ENCODE data around the gene TRIM13.
"Not testable (repeated sequence)": the region's sequence is repeated elsewhere in the genome, so short reads cannot be mapped to it uniquely, and the experiment has no call there.

TRIM13 gene, protein sequence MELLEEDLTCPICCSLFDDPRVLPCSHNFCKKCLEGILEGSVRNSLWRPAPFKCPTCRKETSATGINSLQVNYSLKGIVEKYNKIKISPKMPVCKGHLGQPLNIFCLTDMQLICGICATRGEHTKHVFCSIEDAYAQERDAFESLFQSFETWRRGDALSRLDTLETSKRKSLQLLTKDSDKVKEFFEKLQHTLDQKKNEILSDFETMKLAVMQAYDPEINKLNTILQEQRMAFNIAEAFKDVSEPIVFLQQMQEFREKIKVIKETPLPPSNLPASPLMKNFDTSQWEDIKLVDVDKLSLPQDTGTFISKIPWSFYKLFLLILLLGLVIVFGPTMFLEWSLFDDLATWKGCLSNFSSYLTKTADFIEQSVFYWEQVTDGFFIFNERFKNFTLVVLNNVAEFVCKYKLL

DNA sequence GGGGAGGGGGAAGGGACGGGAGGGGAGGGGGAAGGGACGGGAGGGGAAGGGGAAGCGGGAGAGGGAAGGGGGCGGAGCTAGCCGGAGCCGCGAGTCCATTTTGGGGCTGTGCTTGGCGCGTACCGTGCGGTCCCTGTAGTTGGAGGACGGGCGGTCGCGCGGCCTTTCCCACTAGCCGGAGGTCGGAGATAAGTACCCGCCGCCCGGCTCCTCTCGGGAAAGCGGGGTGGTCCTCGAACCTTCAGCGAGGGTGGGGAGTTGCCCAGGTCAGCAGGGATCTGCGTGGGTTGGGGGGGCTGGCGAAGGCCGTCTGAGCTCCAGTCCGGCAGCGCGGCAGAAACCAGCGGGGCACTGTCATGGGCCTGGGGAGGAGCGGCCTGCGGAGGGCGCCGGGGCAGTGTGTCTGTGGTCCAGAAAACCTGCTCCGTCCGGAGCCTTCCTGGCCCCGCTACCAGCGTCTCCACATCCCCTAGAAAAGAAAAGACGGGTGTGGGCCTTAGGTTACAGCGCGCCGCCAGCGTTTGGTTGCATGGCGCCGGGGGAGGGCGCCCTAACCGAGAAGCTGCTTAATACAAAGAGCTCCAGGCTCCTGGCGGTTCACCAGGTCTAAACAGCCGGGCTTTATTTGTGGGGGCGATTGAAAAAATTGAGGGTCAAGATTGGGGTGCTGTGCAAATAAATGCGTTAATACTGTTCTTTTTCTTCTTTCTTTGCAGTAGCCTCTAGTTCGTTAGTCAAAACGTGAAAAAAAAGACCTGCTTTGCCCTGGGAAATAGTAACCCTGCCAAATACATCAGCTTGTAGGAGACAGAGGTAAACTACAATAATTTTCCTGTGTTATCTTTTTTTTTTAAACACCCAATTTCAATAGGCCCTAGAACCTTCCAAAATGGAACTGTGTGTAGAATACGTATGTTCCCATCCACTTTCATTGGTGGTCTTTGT lies at the start of gene TRIM13:
TSS of gene TRIM13 (plus strand) at position 92 of the 945 bp plus-strand sequence. CDS start 14,899 bp downstream, outside the sequence.
- peak; percentile 81 for DNase-seq

DNA sequence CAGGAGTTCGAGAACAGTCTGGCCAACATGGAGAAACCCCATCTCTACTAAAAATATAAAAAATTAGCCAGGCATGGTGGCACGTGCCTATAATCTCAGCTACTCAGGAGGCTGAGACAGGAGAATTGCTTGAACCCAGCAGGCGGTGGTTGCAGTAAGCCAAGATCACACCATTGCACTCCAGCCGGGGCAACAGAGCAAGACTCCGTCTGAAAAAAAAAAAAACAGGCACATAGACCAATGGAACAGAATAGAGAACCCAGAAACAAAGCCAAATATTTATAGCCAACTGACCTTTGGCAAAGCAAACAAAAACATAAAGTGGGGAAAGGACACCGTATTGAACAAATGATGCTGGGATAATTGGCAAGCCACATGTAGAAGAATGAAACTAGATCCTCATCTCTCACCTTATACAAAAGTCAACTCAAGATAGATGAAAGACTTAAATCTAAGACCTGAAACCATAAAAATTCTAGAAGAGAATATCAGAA lies 48.0 kb upstream of the TRIM13 start:
- not testable (repeated sequence) for DNase-seq

DNA sequence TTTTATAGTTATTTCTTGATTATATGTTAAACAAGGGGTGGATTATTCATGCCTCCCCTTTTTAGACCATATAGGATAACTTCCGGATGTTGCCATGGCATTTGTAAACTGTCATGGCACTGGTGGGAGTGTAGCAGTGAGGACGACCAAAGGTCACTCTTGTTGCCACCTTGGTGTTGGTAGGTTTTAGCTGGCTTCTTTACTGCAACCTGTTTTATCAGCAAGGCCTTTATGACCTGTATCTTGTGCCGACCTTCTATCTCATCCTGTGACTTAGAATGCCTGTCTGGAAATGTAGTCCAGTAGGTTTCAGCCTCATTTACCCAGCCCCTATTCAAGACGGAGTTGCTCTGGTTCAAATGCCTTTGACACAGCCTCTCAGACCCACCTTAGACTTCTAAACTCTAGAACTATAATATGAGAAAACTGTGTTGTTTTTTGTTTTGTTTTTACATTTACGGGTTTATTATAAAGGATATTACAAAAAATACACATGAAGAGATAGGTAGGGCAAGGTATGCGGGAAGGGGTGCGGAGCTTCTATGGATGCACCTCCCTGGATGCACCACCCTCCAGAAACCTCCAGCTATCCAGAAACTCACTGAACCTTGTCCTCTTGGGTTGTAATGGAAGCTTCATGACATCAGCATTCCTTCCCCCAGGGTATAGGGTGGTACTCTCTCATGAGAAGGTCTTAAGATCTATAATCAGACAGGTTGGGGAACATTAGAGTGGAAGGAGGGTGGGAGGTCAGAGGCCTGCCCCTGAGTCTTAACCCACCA lies 44.9 kb upstream of the TRIM13 start:
- DNase-seq, result no peak

DNA sequence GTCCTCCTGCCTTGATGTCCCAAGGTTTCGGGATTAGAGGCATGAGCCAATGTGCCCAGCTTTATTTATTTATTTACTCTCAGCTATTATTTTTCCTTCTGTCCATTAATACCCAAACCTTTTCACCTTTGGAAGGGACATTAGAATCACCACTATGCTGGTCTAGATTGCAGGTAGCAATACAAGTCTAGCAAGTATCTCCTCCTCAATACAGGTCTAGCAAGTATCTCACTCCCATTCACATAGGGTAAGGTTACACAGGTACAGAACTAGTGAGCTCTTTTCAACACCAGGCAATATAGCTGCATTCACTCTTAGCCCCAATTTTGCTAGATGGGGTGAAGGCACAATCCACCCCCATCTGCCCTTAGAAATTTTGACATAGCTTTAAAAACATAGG lies 43.3 kb upstream of the TRIM13 start:
- DNase-seq, result no peak

DNA sequence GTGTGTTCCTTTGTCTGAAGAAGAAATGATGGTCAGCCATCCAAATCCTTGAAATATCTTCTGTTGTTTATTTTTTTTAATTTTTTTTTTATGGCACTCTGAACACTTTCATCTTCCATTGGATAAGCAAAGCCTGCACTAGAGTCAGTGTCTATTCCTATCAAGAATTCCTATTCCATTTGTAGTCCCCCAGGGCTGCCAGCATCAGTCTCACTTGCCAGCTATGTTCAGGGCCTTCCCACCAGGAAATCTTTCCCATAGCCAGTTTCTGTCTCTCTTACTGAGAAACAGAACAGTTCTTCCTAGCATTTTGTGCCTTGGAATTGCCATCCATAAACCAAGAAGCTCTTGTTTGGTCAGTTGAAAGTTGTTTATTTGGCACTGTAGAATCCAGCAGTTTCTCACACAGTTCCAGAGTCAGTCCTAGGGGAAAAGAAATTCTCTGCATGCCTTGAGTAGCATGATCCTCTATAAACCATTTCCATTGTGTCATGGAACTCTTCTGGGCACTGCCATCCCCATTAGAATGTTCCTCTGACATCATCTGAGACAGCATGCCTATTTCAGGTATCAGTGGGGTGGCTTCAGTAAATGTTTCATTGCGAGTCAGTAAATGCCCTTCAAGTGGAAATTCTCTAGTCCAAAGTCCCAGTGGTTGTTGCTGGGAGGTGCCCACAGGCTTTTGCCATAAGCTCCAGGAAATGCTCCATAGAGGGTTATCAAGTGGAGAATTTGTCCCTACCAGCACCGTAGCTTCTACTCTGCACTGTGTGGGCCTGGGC lies 42.0 kb upstream of the TRIM13 start:
- no peak for DNase-seq

DNA sequence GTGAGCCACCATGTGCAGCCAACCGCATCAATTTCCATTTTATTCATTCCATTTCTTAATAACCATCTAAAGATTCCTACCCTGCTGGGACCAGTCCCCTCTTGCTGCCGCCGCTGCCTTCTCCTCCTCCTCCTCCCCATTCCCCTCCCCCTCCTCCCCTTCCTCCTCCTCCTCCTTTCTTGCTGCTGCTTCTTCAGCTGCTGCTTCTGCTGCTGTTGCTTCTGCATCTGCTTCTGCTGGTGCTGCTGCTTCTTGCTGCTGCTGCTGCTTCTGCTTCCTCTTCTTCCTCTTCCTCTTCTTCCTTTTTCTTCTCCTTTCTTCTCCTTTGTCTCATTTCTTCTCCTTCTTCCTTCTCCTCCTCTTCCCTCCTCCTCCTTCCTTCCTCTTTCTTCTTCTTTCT lies 40.7 kb upstream of the TRIM13 start:
- DNase-seq, result no peak

DNA sequence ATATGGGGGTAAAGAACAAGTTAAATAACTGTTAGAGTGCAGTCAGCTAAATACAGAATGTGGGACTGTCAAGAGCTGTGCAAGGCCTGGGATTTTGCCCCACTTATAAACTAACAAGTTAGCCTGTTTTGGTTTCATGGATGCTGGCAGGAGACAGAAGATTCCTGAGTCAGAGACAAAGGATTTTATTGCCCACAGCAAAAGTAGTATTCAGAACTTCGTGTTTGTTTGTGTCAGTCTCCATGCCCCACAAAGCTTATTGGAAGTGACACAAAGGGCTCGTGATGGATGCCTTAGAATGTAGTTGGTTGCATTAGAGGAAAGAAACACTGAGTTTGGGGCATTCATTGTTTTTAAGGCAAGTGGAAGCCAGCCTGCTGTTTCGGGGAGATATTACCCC lies 38.5 kb upstream of the TRIM13 start:
- DNase-seq, result no peak

DNA sequence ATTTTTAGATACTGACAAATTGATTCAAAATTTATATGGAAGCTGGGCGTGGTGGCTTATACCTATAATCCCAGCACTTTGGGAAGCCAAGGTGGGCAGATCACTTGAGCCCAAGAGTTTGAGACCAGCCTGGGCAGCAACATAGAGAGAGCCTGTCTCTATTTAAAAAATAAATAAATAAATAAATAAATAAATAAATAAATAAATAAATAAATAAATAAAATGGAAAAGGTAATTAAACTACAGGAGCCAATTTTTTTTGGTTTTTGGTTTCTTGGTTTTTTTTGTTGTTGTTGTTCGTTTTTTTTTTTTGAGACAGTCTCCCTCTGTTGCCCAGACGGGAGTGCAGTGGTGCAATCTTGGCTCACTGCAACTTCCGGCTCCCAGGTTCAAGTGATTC lies 29.4 kb upstream of the TRIM13 start:
- DNase-seq, result no peak

DNA sequence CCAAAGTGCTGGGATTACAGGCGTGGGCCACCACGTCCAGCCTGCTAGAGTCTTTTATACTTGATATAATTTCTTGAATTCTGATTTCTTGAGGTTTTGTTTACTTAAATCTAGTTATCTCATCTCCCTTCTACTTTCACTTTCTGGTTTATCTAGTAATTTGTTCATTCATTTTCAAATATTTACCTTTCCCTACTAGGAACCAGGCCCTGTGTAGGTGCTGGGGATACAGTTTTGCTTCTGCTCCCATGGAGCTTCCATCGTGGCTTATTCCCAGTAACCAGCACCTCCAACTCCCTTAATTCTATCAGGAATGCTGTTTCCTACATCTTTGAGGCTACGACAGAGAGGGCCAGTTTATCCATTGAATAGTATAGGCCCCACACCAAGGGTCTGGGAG lies 24.1 kb upstream of the TRIM13 start:
- no peak for DNase-seq

DNA sequence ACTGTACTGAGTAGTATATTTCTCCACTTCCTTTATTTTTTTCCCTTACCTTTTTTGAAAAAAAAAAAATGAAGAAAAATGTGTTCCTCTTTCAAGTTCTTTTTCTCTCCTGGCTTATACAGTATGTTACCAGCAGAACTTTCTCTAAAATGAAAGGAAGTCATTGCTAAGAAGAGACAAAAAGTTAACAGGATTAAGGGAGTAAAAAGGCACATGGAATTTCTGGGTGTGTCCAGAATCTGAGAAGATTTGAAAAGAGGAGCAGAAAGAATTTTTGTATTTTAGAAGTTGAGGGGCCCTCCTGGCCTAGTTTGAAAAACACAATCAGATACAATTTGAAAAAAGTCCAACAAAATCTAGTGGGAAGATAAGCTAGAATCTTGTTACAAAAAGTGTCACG lies 21.0 kb upstream of the TRIM13 start:
- DNase-seq, result no peak

DNA sequence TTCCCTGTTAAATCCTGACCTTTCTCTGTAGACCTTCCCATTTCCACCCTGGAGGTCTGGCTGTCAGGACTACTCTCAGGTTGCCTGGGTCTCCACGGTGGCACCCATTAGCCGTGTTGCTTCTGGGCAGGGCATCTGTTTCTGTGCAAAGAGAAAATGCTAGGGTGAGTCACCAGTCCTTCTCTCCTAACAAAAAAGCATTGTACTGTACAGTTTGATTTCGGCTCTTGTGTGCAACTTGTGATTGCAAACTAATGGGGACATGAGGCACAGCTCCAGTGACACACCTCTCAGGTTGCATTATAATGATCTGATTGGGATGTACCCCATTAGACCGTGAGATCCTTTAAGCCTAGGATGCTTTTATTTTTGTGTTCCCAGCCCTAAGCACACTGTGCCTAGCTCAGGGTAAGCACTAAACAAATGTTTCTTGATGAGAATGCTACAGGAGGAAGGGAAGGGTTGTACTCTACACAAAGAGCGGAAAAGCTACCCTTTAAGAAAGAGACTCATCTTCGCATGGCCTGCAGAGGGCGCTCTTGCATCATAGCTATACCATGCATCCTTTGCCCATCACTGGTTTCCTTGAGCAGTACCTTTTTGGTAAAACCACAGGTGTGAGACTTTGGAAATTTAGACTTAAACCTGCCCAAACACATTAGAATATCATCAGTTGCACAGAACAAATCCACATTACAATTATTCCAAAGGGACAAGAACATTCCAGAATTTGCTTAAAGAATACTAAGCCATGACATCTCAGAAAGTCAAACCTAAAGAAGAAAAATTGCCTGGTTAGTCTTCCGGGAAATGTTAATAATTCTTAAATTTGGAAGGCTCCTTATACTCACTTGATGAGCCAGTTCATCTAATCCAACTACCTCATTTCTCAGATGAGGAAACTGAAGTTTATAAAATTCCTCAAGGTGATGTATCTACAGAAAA lies 20.3 kb upstream of the TRIM13 start:
- DNase-seq, result peak; percentile 76

DNA sequence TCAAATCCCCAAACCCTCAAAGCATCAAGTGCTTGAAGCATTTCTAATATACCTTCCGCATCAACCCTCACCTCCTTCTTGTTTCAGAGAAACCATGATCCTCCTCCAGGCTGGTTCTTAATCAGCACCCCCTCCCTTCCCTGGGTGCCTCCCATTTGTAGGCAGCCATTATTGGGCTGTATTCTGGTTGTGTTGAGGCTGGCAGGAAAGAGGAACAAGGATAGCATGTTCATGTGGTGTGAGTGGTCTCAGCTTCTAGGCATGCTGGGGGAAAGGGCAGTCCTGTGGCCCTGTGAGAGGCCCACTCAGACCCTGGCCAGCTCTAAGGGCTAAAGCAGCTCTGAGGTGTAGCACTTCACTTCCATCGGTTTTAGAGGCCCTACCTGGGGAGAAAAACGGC lies 18.9 kb upstream of the TRIM13 start:
- no peak for DNase-seq

DNA sequence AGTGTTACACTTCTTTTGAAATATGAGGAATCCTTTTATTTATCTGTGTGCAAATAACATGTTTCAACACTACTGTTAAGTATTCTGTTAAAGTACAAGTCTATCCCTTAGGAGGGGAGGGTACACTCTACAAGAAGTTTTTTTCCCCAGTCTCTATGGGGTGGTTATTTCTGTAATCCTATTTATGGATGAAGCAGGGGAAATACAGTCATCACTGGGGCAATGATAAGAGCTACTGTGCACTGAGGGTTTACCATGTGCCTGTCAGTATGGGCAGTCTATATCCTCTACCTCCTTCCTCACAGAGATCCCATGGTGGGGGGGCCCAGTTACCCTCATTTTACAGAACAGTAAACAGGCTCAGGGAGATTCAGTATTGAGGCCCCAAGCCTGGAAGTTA lies 16.6 kb upstream of the TRIM13 start:
- DNase-seq, result no peak

DNA sequence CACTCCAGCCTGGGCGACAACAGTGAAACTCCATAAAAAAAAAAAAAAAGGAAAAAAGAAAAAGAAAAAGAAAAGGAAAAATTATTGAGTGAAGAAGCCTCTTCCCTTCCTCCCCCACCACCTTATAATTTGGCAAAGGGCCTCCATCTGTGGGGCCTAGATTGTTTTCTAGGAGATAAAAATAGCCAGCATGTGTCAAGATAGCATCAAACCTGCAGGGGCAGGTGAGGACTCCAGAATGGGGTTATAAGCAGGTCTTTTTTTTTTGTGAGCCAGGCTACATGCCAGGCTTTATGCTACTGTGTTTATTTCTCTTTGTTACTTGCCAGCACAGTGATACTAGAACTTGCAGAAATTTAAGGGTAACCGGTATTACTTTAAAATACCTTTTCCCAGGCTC lies 11.7 kb upstream of the TRIM13 start:
- no peak for DNase-seq

DNA sequence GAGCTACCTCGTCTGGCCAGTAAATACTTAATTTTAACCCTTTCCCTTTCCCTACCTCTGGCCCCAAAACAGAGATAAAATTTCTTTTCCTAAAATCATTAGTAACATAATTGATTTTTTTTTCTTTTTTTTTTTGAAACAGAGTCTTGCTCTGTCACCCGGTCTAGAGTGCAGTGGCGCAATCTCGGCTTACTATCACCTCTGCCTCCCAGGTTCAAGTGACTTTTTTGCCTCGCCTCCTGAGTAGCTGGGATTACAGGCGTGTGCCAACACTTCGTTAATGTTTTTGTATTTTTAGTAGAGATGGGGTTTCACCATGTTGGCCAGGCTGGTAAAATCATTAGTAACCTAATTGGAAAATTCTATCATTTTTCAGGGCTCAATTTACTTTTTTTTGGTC lies 10.4 kb upstream of the TRIM13 start:
- DNase-seq, result no peak

DNA sequence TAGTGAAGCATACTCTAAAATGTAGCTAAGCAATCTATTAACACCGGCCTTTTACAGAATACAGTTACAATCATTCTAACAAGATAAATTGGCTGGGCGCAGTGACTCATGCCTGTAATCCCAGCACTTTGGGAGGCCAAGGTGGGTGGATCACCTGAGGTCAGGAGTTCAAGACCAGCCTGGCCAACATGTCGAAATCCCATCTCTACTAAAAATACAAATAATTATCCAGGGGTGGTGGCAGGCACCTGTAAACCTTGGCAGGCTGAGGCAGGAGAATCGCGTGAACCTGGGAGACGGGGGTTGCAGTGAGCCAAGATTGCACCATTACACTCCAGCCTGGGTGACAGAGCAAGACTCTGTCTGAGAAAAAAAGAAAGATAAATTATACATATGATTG lies 6.2 kb upstream of the TRIM13 start:
- DNase-seq, result not testable (repeated sequence)

DNA sequence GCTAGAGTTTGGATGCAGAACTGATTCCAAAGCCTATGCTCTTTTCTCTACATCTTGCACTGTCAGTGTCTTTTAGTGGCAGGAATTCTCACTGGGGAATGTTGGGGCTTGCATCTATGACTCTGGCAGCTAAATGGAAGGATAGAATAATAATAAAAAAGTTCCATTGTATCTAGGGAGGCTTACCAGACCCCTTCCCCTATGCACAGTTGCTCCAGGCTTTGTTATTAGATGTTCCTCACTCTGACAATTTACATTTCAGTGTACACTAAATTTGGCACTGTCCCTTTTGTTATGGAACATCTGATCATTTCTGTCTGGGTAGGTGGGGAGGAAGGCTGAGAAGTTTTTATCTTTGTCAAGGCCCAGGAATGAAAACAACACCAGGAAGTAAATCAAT lies 3.7 kb upstream of the TRIM13 start:
- DNase-seq, result no peak

DNA sequence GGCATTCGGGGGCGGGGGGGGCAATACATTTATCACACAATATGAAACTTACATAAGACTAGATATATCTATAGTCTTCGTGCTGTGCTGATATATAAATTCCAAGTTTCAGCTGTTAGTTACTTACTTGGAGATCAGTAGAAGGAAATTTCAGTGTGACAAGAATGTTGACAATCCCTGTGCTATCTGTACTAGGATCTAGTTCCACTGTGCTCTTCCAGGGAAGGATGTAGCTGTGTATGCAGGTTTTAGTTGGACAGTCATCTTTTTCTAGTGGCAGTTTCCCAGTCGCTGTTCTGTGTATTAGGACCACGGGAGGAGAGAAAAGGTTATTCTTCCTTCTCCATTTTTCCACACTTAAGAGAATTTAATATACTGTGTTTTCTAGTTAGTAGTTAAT lies 3.2 kb upstream of the TRIM13 start:
- no peak for DNase-seq

DNA sequence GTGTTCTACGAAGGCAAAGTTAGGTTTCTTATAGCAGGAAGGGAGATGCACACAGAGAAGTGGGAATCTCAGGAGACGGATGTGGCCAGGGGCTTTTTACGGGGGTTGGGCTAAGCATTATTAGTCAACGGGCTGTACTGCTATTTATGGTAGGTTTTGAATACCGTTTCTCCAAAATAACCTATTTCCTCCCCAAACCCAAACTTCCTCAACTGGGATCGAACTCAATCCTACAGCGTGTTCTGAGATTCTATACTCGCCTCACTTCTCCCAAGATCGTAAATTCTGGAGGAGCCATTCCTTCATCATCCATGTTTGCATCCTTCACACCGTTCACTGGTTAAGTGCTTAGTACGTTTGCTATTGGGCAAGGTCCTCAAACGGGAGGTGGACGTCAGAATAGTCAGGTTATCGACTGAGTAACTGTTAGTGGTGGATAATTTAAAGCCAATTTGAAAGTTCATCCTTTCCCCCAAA lies 1.2 kb upstream of the TRIM13 start:
- DNase-seq, result no peak

DNA sequence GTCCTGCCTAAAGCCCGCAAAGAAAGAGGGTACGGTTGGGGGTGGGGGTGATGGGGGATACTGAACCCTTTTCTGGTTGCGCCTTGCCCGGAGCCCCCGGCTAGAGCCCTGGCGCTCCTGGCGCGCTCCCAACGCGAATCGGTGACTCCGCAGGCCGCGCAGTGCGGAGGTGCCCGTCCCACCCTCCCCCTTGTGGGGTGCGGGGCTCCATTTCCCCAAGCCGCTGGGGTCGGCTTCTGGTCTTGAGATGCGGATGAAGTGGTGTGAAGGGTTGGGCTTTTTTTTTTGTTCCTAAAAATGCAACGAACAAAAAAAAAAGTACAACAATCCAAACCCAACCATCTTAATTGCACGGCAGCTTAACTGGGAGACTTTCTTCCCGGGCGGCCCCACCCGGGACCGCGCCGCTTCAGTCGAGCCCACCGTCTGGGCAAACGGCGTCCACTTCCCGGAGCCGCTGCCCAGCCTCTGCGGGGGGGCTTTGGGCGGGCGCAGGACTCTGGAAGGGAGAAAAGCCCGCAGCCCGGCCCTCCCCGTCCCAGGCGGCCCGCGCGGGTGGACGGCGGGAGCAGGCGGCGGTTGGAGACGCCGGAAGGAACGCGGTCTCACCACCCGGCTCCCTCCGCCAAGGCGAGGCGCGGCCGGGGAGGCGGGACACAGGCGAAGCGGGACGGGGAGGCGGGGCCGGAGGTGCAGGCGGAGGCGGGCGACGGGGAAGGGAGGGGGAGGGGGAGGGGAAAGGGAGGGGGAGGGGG lies 504 bp upstream of the TRIM13 start:
- DNase-seq, result peak; percentile 85

All from activated CD8-positive, alpha-beta memory T cell treated with anti-CD3 and anti-CD28 coated beads, Interleukin-2, amount 50 U/mL, for 4 hours (primary cell).